ENCODE measurements around the gene RAB8A.
"Not testable (repeated sequence)": the region's sequence is repeated elsewhere in the genome, so short reads cannot be mapped to it uniquely, and the experiment has no call there.

GRCh38 chr19:16099314-16099965, 12.2 kb upstream of the RAB8A start:
- not testable (repeated sequence) for TF ChIP-seq CTCF, POLR2AphosphoS5, POLR2A (IDR thresholded peaks at IDR 0.05)
